Keratinocyte (primary cell): ENCODE results near the gene TMEM126A. TPM values are rescaled to one million over a fixed set of nuclear protein-coding genes. Genes with fewer than 3 reads are reported as not detected.
"Not testable (repeated sequence)": the region's sequence is repeated elsewhere in the genome, so short reads cannot be mapped to it uniquely, and the experiment has no call there.

Source experiments
- DNase-seq: peaks from one replicate; pipeline ENCODE4 v3.0.0-alpha.2; 2011; ENCODE audit warnings: low read depth, missing footprints, low spot score
- FAIRE-seq: peaks from 2 replicates; lab custom pipeline; 2011; peaks lifted over from hg19 to GRCh38; lab: Jason Lieb, UNC
- H2AFZ ChIP-seq: 2 replicates; pipeline ENCODE4 v1.6.0; 2012; ENCODE audit warnings: low read length, control low read depth, inconsistent platforms; ENCODE audit not compliant: control insufficient read depth
- H3K27ac ChIP-seq: 2 replicates; pipeline ENCODE4 v1.5.1; 2011; ENCODE audit warnings: low read length; ENCODE audit not compliant: control insufficient read depth, insufficient read depth
- H3K27me3 ChIP-seq: 3 replicates; pipeline ENCODE4 v1.6.0; 2011; ENCODE audit warnings: low read length; ENCODE audit not compliant: control insufficient read depth, insufficient read depth; ENCODE audit errors: extremely low read depth
- H3K36me3 ChIP-seq, 2 experiments: 2 replicates in 1 of 2; 3 replicates in 1 of 2; pipeline ENCODE4 v1.5.1; 2011; ENCODE audit warnings: low read length in 2 of 2, mild to moderate bottlenecking in 1 of 2; ENCODE audit not compliant: control insufficient read depth in 2 of 2, insufficient read depth in 2 of 2; ENCODE audit errors: extremely low read depth in 1 of 2
- H3K4me1 ChIP-seq: 3 replicates; pipeline ENCODE4 v1.5.1; 2011; ENCODE audit warnings: low read length; ENCODE audit not compliant: control insufficient read depth, insufficient read depth; ENCODE audit errors: extremely low read depth
- H3K4me2 ChIP-seq: 3 replicates; pipeline ENCODE4 v1.6.0; 2011; ENCODE audit warnings: low read depth, low read length; ENCODE audit not compliant: control insufficient read depth, insufficient read depth; ENCODE audit errors: extremely low read depth
- H3K4me3 ChIP-seq, 3 experiments: fragments of 200-600 bp in 1 of 3; sonication (generic) in 1 of 3; 2 replicates in 2 of 3; 3 replicates in 1 of 3; pipeline ENCODE4 v1.5.1; 2011 to 2016; ENCODE audit warnings: low read length in 3 of 3, mild to moderate bottlenecking in 3 of 3, control low read depth in 2 of 3, inconsistent platforms in 1 of 3, low read depth in 1 of 3, mixed read lengths in 1 of 3, mixed run types in 1 of 3, moderate library complexity in 1 of 3; ENCODE audit not compliant: control insufficient read depth in 2 of 3, insufficient read depth in 2 of 3; ENCODE audit errors: extremely low read depth in 1 of 3
- H3K79me2 ChIP-seq: 2 replicates; pipeline ENCODE4 v1.6.0; 2012; ENCODE audit warnings: low read length; ENCODE audit not compliant: control insufficient read depth, insufficient read depth
- H3K9ac ChIP-seq: 3 replicates; pipeline ENCODE4 v1.6.0; 2011; ENCODE audit warnings: low read length; ENCODE audit not compliant: control insufficient read depth, insufficient read depth; ENCODE audit errors: extremely low read depth
- H3K9me1 ChIP-seq: 3 replicates; pipeline ENCODE4 v1.6.0; 2011; ENCODE audit warnings: low read length; ENCODE audit not compliant: control insufficient read depth, insufficient read depth; ENCODE audit errors: extremely low read depth
- H3K9me3 ChIP-seq: 2 replicates; pipeline ENCODE4 v1.5.1; 2012; ENCODE audit warnings: low read depth, low read length; ENCODE audit not compliant: control insufficient read depth
- H4K20me1 ChIP-seq: 3 replicates; pipeline ENCODE4 v1.6.0; 2011; ENCODE audit warnings: low read length; ENCODE audit not compliant: control insufficient read depth, insufficient read depth; ENCODE audit errors: extremely low read depth
- EZH2 ChIP-seq: IDR thresholded peaks from one replicate; pipeline ENCODE4 v1.6.1; 2012; ENCODE audit warnings: inconsistent platforms, mild to moderate bottlenecking, low read length, moderate library complexity
- dilution Hi-C: fragments of 300-500 bp; cut with MboI; formaldehyde crosslinking; loops from one replicate; pipeline ENCODE4 v1.7.0; 2020; ENCODE audit warnings: low sequenced_read_pairs; ENCODE audit not compliant: extremely low pct_ligation_motif_present
- polyA plus RNA-seq, 5 experiments: library from polyadenylated mRNA; depleted of rRNA in 3 of 5; stranded (reverse) in 3 of 5; stranded (forward) in 1 of 5; unstranded in 1 of 5; fragments of >200 nt; gene quantifications; 1 replicate in 1 of 5; 2 replicates in 3 of 5; 3 replicates in 1 of 5; pipeline versions ENCODE4 v1.2.1 to v1.2.3, GENCODE V29; 2011 to 2012; ENCODE audit warnings: missing spikeins in 2 of 5, low read depth in 1 of 5, low replicate concordance in 1 of 5
- TF ChIP-seq, protein P1 (sequence below), 3 experiments: IDR thresholded peaks in 1 of 3; conservative IDR thresholded peaks in 1 of 3; optimal IDR thresholded peaks in 1 of 3; 2 replicates in 2 of 3; 3 replicates in 1 of 3; pipeline versions ENCODE3 to v1.5.1; 2011; ENCODE audit warnings: low read length in 3 of 3, mild to moderate bottlenecking in 3 of 3, moderate library complexity in 2 of 3, control low read depth in 1 of 3, inconsistent platforms in 1 of 3; ENCODE audit not compliant: insufficient read depth in 2 of 3; ENCODE audit errors: extremely low read depth in 1 of 3

The TMEM126A gene
- polyA plus RNA-seq, 1 donor (not counting 4 experiments of a cell fraction or from before 2014, with no cell fraction given), result 70.2 TPM

DNA sequence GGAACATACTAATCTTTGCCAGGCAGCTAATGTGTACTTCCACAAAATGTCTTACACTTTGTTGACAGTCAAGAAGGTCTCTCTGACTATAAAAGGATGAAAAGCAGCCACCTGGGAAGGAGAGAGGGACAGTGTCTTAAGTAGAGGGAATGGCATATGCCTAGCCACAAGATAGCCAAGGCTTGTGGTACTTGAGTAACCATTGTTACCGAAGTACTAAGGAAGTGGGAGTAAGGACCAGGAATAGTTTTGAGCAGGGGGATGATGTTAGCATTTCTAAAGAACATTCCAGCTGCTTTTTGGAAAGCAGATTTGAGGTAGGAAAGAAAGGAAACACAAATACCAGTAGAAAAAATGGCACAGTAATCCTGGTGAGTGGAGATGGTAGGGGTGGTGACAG lies 3.4 kb downstream of the TMEM126A start:
- no peaks in the 10 kb centered on the region for H3K9me1 ChIP-seq
- no peak overlapping the region for H3K9ac ChIP-seq
- H3K27ac ChIP-seq, result no peak overlapping the region
- no peaks in the 10 kb centered on the region for H3K27me3 ChIP-seq
- H2AFZ ChIP-seq, result no peak overlapping the region
- no peaks in the 10 kb centered on the region for H3K4me1 ChIP-seq
- dilution Hi-C loops, result no loop called here
- H3K36me3 ChIP-seq, result peaks cover 1 to 7% of the 10 kb centered on the region in 2 experiments
- no peak for FAIRE-seq
- no peaks in the 10 kb centered on the region for H3K9me3 ChIP-seq
- H3K4me3 ChIP-seq, result no peak overlapping the region
- no peak overlapping the region for H3K4me2 ChIP-seq
- H3K79me2 ChIP-seq, result peaks cover 18% of the 10 kb centered on the region
- no peaks in the 10 kb centered on the region for H4K20me1 ChIP-seq
- DNase-seq, result no peak
- TF ChIP-seq EZH2, result no peak
- TF ChIP-seq, protein P1, sequence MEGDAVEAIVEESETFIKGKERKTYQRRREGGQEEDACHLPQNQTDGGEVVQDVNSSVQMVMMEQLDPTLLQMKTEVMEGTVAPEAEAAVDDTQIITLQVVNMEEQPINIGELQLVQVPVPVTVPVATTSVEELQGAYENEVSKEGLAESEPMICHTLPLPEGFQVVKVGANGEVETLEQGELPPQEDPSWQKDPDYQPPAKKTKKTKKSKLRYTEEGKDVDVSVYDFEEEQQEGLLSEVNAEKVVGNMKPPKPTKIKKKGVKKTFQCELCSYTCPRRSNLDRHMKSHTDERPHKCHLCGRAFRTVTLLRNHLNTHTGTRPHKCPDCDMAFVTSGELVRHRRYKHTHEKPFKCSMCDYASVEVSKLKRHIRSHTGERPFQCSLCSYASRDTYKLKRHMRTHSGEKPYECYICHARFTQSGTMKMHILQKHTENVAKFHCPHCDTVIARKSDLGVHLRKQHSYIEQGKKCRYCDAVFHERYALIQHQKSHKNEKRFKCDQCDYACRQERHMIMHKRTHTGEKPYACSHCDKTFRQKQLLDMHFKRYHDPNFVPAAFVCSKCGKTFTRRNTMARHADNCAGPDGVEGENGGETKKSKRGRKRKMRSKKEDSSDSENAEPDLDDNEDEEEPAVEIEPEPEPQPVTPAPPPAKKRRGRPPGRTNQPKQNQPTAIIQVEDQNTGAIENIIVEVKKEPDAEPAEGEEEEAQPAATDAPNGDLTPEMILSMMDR (optimal IDR thresholded peaks at IDR 0.05 in 1 of 3, IDR thresholded peaks at IDR 0.05 in 1 of 3, conservative IDR thresholded peaks at IDR 0.05 in 1 of 3; ENCODE audit: extremely low read depth in 1 of 3, insufficient read depth in 2 of 3, low read length in 3 of 3), result no peak

DNA sequence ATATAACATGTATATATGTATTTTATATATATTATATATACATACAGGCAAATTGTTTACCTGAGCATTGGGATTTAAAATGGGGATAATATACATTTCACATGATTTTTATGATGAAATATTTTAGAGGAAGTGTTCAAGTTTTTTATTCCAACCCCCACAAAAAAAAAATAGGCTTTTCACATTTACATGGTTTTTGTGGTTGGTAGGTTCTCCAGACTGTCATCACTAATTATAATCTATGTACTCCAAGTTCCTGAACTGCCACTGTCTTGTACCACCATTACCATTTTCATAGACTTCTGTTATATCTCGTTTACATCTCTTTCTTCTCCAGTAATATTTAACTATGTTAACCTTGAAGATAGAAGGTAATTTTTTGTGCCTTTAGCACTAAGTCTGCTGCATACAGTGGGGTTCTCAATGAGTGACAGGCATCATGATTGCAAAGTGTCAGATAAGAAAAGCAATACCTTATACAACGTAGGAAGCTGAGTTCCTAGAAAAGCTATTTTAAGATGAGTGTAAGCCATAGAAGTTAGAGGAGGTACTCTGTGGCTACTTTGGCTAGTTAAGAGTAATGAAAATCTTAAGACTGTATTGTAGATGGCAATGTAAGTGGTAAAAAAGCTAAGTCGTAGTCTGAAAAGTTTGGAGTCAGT lies 5.2 kb downstream of the TMEM126A start:
- Histone ChIP-seq H3K9me3 (no peaks in the 10 kb centered on the region), H3K9ac (no peak overlapping the region), H3K9me1 (no peaks in the 10 kb centered on the region), H3K4me2 (no peak overlapping the region), H4K20me1 (no peaks in the 10 kb centered on the region), H3K27me3 (no peaks in the 10 kb centered on the region), H3K27ac (no peak overlapping the region), H3K36me3 (peaks cover 1 to 7% of the 10 kb centered on the region in 2 experiments), H3K4me3 (no peak overlapping the region), H2AFZ (no peak overlapping the region), H3K79me2 (peaks cover 19% of the 10 kb centered on the region), H3K4me1 (no peaks in the 10 kb centered on the region)
- FAIRE-seq, result no peak
- DNase-seq, result no peak
- TF ChIP-seq EZH2, result no peak
- TF ChIP-seq, protein P1 (optimal IDR thresholded peaks at IDR 0.05 in 1 of 3, IDR thresholded peaks at IDR 0.05 in 1 of 3, conservative IDR thresholded peaks at IDR 0.05 in 1 of 3; ENCODE audit: extremely low read depth in 1 of 3, insufficient read depth in 2 of 3, low read length in 3 of 3), result no peak
- dilution Hi-C loops, result no loop called here

DNA sequence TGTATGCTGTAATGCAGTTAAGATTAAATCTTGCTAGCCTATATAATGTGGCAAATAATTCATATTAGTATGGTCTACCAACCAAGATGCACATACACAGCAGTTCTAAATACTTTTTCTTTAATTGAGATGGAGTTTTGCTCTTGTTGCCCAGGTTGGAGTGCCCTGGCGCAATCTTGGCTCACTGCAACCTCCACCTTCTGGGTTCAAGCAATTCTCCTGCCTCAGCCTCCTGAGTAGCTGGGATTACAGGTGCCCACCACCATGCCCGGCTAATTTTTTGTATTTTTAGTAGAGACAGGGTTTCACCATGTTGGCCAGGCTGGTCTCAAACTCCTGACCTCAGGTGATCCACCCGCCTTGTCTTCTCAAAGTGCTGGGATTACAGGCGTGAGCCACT lies 6.6 kb downstream of the TMEM126A start:
- not testable (repeated sequence) for H3K27me3 ChIP-seq

More for the DNA sequence above, 6.6 kb downstream of the TMEM126A start:
- DNase-seq, H3K9me1 ChIP-seq, H3K4me1 ChIP-seq, H3K9me3 ChIP-seq, H2AFZ ChIP-seq, dilution Hi-C loops, H3K27ac ChIP-seq, H3K4me2 ChIP-seq, FAIRE-seq, H3K9ac ChIP-seq, H4K20me1 ChIP-seq, H3K4me3 ChIP-seq: not testable (repeated sequence)
- H3K36me3 ChIP-seq, result peaks cover 1 to 16% of the 10 kb centered on the region in 2 experiments
- H3K79me2 ChIP-seq, result peaks cover 17% of the 10 kb centered on the region
